Stimulated activated CD4-positive, alpha-beta T cell treated with anti-CD3 and anti-CD28 coated beads, TNF-alpha, amount 100 ng/mL, for 24 hours (primary cell): ENCODE data around the gene TAOK3.
"Not testable (repeated sequence)": the region's sequence is repeated elsewhere in the genome, so short reads cannot be mapped to it uniquely, and the experiment has no call there.

Source experiments
- DNase-seq, 3 experiments: peaks; one replicate each; pipeline ENCODE4 v3.0.0-alpha.2; 2020; ENCODE audit warnings: low read depth in 3 of 3

Gene TAOK3

GRCh38 chr12:118140825-118141224 is 231.9 kb downstream of the TAOK3 start:
- no peak for DNase-seq

- no peak for DNase-seq
Measured at GRCh38 chr12:118137148-118137678, 235.5 kb downstream of the TAOK3 start.

GRCh38 chr12:118136559-118137003 is 236.1 kb downstream of the TAOK3 start:
- peak in 2 of 3 experiments; percentile 4 to 37 for DNase-seq

- DNase-seq = peak; percentile 87 to 94 (median 90)
Measured at GRCh38 chr12:118135788-118136558, 236.7 kb downstream of the TAOK3 start, which contains the start of gene PEBP1. PEBP1 (plus strand) TSS chr12:118136124; CDS start chr12:118136210, 86 bp downstream.

- not testable (repeated sequence) for DNase-seq
Measured at GRCh38 chr12:118129436-118129835, 243.3 kb downstream of the TAOK3 start.

GRCh38 chr12:118127867-118128266 is 244.8 kb downstream of the TAOK3 start:
- DNase-seq = no peak

- DNase-seq = no peak
Measured at GRCh38 chr12:118126119-118126757, 246.5 kb downstream of the TAOK3 start.

- no peak for DNase-seq
Measured at GRCh38 chr12:118125743-118126118, 247.0 kb downstream of the TAOK3 start.

- DNase-seq = no peak
Measured at GRCh38 chr12:118124333-118124874, 248.3 kb downstream of the TAOK3 start.

GRCh38 chr12:118122264-118122663 is 250.4 kb downstream of the TAOK3 start:
- no peak for DNase-seq

- DNase-seq = peak in 2 of 3 experiments; percentile 43 to 52
Measured at GRCh38 chr12:118120579-118121363, 251.9 kb downstream of the TAOK3 start.

GRCh38 chr12:118119449-118119879 is 253.2 kb downstream of the TAOK3 start:
- DNase-seq = no peak

- no peak for DNase-seq
Measured at GRCh38 chr12:118109088-118109487, 263.6 kb downstream of the TAOK3 start.

GRCh38 chr12:118107694-118108093 is 265.0 kb downstream of the TAOK3 start:
- no peak for DNase-seq

- DNase-seq = no peak
Measured at GRCh38 chr12:118107011-118107410, 265.7 kb downstream of the TAOK3 start.

GRCh38 chr12:118103601-118104382 is 268.9 kb downstream of the TAOK3 start, which contains the start of gene VSIG10:
VSIG10 (minus strand) TSS chr12:118104011; CDS start chr12:118103671, 340 bp downstream.
- DNase-seq = peak in 1 of 3 experiments; percentile 16

- DNase-seq = peak in 1 of 3 experiments; percentile 3
Measured at GRCh38 chr12:118103201-118103600, 269.5 kb downstream of the TAOK3 start.

- no peak for DNase-seq
Measured at GRCh38 chr12:118102609-118103008, 270.1 kb downstream of the TAOK3 start.

GRCh38 chr12:118102070-118102469 is 270.6 kb downstream of the TAOK3 start:
- DNase-seq = no peak

GRCh38 chr12:118101051-118101450 is 271.7 kb downstream of the TAOK3 start:
- no peak for DNase-seq
